Measurements from ENCODE around the gene NUDT16.

DNA sequence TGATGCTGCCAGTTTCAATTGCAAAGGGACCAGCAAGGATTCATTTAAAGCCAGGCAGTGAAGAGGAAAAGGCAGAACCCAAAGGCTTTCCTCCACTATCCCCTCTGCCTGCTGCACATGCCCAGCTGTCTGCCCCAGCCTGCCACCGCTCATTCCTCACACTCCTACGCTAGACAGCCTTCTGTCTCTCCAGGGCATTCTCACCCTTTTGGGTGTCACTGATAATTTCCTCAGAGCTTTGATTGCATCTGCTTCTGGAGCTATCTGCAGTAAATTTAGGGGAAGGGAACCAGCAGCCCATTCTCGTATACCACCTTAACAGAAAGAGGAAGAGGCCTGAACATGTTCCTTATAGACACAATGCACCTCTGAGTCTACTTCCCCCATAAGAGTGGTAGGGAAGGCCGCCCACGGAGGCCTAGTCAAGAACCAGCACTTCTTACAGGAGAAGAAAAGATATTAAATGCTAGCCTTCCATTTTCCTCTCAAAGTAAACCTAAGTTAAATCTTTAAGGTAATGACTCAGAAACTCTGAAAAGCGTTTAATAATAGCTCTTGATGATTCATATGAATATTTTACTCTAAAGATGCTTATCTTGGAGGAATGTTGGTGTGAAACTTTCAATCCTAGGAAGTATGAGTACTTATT is 20.9 kb downstream of the NUDT16 start:
- TF ChIP-seq EZH2 (IDR thresholded peaks at IDR 0.05; ENCODE audit: insufficient read depth, low read length) = no peak
- TF ChIP-seq, protein P1, sequence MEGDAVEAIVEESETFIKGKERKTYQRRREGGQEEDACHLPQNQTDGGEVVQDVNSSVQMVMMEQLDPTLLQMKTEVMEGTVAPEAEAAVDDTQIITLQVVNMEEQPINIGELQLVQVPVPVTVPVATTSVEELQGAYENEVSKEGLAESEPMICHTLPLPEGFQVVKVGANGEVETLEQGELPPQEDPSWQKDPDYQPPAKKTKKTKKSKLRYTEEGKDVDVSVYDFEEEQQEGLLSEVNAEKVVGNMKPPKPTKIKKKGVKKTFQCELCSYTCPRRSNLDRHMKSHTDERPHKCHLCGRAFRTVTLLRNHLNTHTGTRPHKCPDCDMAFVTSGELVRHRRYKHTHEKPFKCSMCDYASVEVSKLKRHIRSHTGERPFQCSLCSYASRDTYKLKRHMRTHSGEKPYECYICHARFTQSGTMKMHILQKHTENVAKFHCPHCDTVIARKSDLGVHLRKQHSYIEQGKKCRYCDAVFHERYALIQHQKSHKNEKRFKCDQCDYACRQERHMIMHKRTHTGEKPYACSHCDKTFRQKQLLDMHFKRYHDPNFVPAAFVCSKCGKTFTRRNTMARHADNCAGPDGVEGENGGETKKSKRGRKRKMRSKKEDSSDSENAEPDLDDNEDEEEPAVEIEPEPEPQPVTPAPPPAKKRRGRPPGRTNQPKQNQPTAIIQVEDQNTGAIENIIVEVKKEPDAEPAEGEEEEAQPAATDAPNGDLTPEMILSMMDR (IDR thresholded peaks at IDR 0.05; ENCODE audit: insufficient read depth, low read depth, low read length) = no peak

All from astrocyte (in vitro differentiated cells and primary cell).